Ovary (tissue), 3 donors: Measurements from ENCODE around the gene THSD7A.

ENCODE experiments used
- POLR2A ChIP-seq: fragments of 450-650 bp; IDR thresholded peaks from one replicate; pipeline ENCODE4 v1.6.1; 2017; ENCODE audit warnings: antibody characterized with exemption, mild to moderate bottlenecking, moderate library complexity
- TF ChIP-seq, protein P1 (sequence below), 3 donors: fragments of 450-650 bp in 2 of 3; fragments of 200-600 bp in 1 of 3; IDR thresholded peaks; one replicate each; pipeline versions ENCODE4 v1.5.1 to v1.8.0; 2016 to 2022; ENCODE audit warnings: antibody characterized with exemption in 3 of 3, mild to moderate bottlenecking in 1 of 3
- donor health status: DM: no; HTN: no; CAD: no.

GRCh38 chr7:11727864-11728263 lies 104.1 kb downstream of the THSD7A start:
- TF ChIP-seq, protein P1, sequence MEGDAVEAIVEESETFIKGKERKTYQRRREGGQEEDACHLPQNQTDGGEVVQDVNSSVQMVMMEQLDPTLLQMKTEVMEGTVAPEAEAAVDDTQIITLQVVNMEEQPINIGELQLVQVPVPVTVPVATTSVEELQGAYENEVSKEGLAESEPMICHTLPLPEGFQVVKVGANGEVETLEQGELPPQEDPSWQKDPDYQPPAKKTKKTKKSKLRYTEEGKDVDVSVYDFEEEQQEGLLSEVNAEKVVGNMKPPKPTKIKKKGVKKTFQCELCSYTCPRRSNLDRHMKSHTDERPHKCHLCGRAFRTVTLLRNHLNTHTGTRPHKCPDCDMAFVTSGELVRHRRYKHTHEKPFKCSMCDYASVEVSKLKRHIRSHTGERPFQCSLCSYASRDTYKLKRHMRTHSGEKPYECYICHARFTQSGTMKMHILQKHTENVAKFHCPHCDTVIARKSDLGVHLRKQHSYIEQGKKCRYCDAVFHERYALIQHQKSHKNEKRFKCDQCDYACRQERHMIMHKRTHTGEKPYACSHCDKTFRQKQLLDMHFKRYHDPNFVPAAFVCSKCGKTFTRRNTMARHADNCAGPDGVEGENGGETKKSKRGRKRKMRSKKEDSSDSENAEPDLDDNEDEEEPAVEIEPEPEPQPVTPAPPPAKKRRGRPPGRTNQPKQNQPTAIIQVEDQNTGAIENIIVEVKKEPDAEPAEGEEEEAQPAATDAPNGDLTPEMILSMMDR (IDR thresholded peaks at IDR 0.05) = no peak
- no peak for TF ChIP-seq POLR2A
